ENCODE measurements around the gene F2RL3.

The F2RL3 gene

GRCh38 chr19:16888629-16889365, at the start of gene F2RL3:
Gene F2RL3, plus strand, starts transcription at chr19:16888999. Its CDS starts 191 bp downstream, at chr19:16889190.
- no peak for TF ChIP-seq ZNF274 (IDR thresholded peaks at IDR 0.05; ENCODE audit: low read depth, low read length)
- peak within 1 kb of the TSS; percentile 64; the same call in 1 of the 2 replicates for H3K4me3 ChIP-seq (ENCODE audit: low read length)

GRCh38 chr19:16841391-16841926, 47.3 kb upstream of the F2RL3 start:
- no peak for TF ChIP-seq ZNF274 (IDR thresholded peaks at IDR 0.05; ENCODE audit: low read depth, low read length)
- H3K4me3 ChIP-seq (ENCODE audit: low read length), result no peak overlapping the region

- no peak for TF ChIP-seq ZNF274 (IDR thresholded peaks at IDR 0.05; ENCODE audit: low read depth, low read length)
Observed at GRCh38 chr19:16846901-16847300, 41.9 kb upstream of the F2RL3 start.

GRCh38 chr19:16847430-16847829, 41.4 kb upstream of the F2RL3 start:
- no peak overlapping the region for H3K4me3 ChIP-seq (ENCODE audit: low read length)
- no peak for TF ChIP-seq ZNF274 (IDR thresholded peaks at IDR 0.05; ENCODE audit: low read depth, low read length)

More at GRCh38 chr19:16846901-16847300, 41.9 kb upstream of the F2RL3 start:
- no peak overlapping the region for H3K4me3 ChIP-seq (ENCODE audit: low read length)

GRCh38 chr19:16849168-16849567, 39.6 kb upstream of the F2RL3 start:
- H3K4me3 ChIP-seq (ENCODE audit: low read length), result no peak overlapping the region
- no peak for TF ChIP-seq ZNF274 (IDR thresholded peaks at IDR 0.05; ENCODE audit: low read depth, low read length)

- no peak overlapping the region for H3K4me3 ChIP-seq (ENCODE audit: low read length)
- no peak for TF ChIP-seq ZNF274 (IDR thresholded peaks at IDR 0.05; ENCODE audit: low read depth, low read length)
Observed at GRCh38 chr19:16850133-16850532, 38.7 kb upstream of the F2RL3 start.

- H3K4me3 ChIP-seq (ENCODE audit: low read length), result no peak overlapping the region
- no peak for TF ChIP-seq ZNF274 (IDR thresholded peaks at IDR 0.05; ENCODE audit: low read depth, low read length)
Observed at GRCh38 chr19:16851031-16851712, 37.6 kb upstream of the F2RL3 start.

- no peak for TF ChIP-seq ZNF274 (IDR thresholded peaks at IDR 0.05; ENCODE audit: low read depth, low read length)
- H3K4me3 ChIP-seq (ENCODE audit: low read length), result no peak overlapping the region
Observed at GRCh38 chr19:16853066-16853465, 35.7 kb upstream of the F2RL3 start.

- no peak for TF ChIP-seq ZNF274 (IDR thresholded peaks at IDR 0.05; ENCODE audit: low read depth, low read length)
- H3K4me3 ChIP-seq (ENCODE audit: low read length), result no peak overlapping the region
Observed at GRCh38 chr19:16856091-16856490, 32.7 kb upstream of the F2RL3 start.

- no peak for TF ChIP-seq ZNF274 (IDR thresholded peaks at IDR 0.05; ENCODE audit: low read depth, low read length)
- H3K4me3 ChIP-seq (ENCODE audit: low read length), result no peak overlapping the region
Observed at GRCh38 chr19:16859626-16860025, 29.2 kb upstream of the F2RL3 start.

GRCh38 chr19:16860118-16860517, 28.7 kb upstream of the F2RL3 start:
- TF ChIP-seq ZNF274 (IDR thresholded peaks at IDR 0.05; ENCODE audit: low read depth, low read length), result no peak

GRCh38 chr19:16861011-16861410, 27.8 kb upstream of the F2RL3 start:
- no peak overlapping the region for H3K4me3 ChIP-seq (ENCODE audit: low read length)
- no peak for TF ChIP-seq ZNF274 (IDR thresholded peaks at IDR 0.05; ENCODE audit: low read depth, low read length)

More at GRCh38 chr19:16860118-16860517, 28.7 kb upstream of the F2RL3 start:
- H3K4me3 ChIP-seq (ENCODE audit: low read length), result no peak overlapping the region

- H3K4me3 ChIP-seq (ENCODE audit: low read length), result no peak overlapping the region
- no peak for TF ChIP-seq ZNF274 (IDR thresholded peaks at IDR 0.05; ENCODE audit: low read depth, low read length)
Observed at GRCh38 chr19:16861834-16862233, 27.0 kb upstream of the F2RL3 start.

GRCh38 chr19:16862826-16863415, 25.9 kb upstream of the F2RL3 start:
- no peak overlapping the region for H3K4me3 ChIP-seq (ENCODE audit: low read length)
- no peak for TF ChIP-seq ZNF274 (IDR thresholded peaks at IDR 0.05; ENCODE audit: low read depth, low read length)
